Activated T-cell treated with anti-CD3 and anti-CD28 coated beads for 1 hour (primary cell): ENCODE results near the gene PTGDS.

Source experiments
- DNase-seq: peaks from one replicate; pipeline ENCODE4 v3.0.0-alpha.2; 2020; ENCODE audit warnings: low read depth

PTGDS gene

DNA sequence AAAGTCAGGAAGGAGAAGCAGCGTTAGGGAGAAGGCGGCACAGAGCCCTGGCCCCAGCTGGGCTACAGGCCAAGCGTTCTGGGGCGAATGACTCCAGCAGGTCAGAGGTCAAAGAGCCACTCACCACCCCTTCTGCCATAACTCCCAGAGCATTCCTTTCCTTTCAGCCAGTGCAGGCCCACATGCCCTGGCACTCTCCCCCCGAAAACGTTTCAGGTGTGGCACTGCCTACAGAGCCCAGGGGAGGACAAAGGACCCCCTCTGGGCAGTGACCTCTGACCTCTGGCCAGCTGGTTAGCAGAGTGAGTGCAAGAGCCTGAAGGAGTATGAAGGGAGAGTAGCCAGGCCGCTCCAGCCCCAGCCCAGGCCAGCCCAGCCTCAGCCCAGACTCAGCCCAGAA, 45.9 kb downstream of the PTGDS start:
- no peak for DNase-seq

DNA sequence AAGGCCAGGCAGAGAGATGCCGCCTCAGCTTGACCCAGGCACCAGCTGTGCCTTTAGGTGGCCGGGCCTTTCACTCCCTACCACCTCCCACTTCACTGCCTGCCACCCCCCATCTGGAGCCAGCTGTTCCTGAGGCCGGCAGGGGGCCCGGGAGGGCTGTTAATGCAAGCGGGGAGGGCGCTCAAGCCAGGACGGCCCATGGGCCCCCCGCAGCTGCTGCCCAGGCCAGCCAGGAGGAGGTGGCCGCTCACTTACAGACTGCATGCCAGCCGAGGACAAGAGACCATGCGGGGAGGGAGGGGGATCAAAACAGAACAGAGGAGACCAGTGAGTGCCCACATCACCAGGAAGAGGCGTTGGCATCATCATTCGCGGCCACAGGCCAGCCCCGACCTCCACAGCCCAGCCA, 46.3 kb downstream of the PTGDS start:
- DNase-seq = no peak

DNA sequence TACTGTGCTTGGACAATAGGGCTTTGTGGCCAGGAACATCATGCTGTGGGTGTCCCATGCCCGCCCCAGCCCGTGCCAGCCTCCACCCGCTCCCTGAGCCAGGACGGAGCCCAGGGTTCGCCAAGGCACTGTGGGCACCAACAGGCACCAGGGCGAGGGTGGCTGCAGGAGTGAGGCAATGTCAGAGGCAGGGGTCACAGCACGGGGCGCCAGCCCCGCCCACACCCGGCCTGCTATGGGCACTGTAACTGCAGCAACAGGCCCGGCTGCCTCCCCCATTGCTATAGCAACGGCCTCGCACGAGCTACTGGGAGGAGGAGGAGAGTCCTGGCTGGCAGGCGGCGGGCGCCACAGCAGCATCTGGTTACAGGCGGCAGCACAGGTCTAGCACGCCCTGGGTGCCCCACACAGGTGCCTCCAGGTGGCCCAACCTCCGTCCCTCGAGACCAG, 48.2 kb downstream of the PTGDS start:
- DNase-seq = no peak

DNA sequence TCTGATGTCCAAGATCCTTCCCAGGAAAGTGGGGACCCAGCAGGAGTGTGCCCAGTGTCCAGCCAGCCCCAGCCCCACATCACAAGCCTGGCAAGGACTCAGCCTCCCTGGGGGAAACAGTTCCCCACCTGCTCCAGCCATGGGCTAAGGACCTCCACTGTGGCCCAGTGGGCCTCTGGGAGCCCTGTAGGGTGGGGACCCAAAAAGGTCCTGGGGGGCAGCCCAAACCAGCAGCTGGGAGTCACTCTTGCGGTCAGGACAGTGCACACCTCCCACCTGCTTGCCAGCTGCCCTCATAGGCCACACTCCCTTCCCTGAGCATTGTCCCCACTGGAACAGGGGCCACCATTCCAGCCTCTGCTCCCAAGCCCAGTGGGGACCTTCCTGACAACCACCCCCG, 49.1 kb downstream of the PTGDS start:
- DNase-seq = no peak

DNA sequence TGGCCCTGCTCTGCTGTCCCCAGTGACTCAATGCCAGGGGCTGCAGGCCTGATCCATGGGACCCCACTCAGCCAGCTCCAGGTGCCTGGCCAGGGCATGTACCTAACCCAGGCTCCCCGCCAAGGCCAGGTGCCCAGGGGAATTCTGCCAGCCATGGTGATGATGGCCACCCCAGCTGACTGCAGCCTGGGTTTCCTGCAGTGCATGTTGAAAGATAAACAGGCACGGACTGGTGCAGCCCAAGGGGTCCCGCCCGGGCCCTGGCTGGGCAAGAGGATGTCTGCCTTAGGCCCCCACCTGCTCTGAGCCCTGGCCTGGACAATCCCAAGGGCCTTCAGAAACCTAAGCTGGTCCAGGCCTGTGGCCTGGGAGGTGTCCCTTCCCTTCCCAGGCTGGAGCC, 49.5 kb downstream of the PTGDS start:
- no peak for DNase-seq

DNA sequence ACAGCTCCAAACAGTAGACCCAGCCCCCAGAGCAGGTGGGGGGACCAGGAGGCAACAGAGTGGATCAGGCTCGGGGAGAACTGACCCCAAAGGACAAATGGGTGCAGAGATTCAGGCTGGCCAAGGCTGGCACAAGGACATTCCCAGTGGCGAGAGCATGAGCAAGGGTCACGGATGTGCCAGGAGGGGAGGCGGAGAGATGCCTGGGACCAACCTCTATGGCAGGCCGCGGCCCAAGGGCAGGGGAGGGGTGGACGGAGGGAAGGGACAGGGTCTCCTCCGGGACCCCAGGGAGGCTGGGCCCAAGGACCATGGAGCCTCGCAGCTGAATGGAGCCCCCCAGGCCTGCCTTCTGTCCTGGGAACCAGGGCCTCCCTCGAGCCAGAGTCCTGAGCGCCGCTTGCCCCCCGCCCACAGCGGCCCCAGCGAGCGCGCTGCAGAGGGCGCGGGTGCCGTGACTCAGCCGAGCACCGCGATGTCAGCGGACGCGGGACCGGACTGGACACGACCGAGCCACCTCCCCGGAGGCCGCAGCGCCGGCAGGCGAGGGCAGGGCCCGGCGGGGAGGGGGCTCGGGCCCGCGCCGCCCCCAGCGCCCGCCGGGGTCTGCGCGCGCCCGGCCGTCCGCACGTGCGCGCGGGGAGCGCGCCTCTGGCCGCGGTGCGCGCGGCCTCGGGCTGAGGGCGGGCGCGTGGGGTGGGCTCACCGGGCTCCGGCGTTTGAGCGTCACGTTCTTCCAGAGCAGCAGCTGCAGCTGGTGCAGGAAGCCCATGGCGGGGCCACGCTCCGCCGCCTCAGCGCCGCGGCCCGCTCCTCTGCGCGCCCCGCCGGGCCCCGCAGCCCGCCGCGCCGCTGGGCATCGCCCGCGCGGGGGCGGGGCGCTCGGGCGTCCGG, 50.3 kb downstream of the PTGDS start, which contains the start of gene ABCA2:
TSS of gene ABCA2 (minus strand) at position 869 of the 894 bp plus-strand sequence. CDS start at position 772, 97 bp downstream.
- DNase-seq = no peak

DNA sequence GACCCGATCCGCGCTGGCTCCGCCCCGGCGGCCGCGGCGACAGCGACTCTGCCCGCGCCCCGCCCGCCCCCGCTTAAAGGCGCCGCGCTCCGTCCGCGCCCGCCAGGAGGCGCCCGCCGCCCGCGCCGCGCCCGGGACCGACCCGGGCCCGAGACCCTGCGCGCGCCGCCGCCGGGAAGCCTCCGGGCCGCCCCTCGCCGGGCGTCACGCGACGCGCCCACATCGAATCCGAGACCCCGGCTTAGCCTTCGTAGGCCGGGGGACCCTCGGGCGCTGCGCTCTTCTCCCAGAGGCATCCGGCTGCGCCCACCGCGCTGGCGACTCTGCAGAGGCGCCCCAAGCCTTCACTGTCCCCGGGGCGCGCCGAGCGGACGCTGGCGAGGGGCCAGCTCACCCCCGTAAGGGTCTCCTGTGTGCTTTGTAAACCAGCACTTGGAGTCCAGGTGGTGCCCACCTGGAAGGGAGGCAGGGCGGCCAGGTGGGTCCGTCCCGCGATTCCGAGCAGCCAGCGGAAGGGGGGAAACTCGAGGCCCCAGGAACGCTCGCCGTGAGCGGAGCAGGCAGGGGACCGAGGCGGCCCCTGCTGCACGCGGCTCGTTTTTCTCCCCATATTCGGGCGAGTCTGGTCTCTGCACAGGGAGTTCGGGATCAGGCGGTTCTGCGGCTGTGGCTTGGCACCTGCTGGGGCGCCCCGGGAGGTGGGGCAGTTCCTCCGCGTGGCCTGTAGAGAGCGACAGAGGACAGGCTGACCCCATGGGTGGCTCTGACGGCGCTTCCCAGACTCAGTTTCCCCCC, 51.2 kb downstream of the PTGDS start:
- DNase-seq = peak; percentile 52

DNA sequence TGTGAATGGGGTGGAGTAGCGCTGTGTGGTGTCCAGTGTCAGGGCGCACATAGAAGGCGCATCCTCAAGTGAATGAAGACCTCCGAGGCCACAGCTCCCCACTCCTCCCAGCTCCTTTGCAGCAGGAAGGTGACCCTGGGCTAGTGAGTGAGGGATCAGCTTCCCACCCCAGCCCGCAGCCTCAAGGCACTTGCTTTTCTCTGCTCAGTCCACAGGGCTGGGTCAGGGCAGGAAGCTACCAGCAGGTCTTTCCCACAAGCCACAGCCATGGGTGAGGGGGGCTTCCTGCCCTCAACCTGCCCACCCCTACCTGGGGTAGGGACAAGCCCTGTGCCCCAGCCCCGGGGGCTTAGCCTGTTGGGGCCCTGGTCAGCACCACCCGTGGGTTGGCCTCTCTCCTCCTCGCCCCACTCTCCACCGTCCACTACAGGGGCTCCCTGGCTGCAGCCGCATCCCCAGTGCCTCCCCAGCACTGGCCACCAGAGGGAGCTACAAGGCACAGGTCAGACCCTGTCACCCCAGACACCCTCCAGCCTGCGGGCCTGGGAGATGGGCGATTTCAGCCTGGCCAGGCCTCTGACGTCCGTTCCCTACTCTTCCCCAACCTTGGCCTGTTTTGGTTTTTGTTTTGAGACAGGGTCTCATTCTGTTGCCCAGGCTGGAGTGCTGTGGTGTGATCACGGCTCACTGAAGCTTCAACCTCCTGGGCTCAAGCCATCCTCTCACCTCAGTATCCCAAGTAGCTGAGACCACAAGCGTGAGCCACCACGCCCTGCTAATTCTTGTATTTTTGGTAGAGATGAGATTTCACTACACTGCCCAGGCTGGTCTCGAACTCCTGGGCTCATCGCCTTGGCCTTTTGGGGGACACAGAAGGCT, 52.0 kb downstream of the PTGDS start:
- peak; percentile 64 for DNase-seq

DNA sequence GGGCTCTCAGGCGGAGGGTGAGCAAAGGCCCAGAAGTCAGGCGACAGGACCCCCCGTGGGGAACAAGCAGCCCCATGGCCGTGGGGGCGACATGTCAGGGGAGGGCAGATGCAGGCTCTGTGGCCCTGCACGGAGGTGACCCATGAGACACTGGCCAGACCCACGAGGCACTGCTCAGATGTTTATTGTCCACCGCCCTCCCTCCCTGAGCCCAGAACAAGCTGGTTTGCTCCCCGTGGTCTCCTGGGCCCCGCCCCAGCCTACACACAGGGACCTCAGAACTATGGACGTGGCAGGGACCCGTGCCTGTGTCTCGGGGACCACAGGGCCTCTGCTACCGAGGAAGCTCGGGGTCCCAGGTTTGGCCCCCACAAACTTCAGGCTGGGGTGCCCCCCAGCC, 52.7 kb downstream of the PTGDS start:
- DNase-seq = no peak

DNA sequence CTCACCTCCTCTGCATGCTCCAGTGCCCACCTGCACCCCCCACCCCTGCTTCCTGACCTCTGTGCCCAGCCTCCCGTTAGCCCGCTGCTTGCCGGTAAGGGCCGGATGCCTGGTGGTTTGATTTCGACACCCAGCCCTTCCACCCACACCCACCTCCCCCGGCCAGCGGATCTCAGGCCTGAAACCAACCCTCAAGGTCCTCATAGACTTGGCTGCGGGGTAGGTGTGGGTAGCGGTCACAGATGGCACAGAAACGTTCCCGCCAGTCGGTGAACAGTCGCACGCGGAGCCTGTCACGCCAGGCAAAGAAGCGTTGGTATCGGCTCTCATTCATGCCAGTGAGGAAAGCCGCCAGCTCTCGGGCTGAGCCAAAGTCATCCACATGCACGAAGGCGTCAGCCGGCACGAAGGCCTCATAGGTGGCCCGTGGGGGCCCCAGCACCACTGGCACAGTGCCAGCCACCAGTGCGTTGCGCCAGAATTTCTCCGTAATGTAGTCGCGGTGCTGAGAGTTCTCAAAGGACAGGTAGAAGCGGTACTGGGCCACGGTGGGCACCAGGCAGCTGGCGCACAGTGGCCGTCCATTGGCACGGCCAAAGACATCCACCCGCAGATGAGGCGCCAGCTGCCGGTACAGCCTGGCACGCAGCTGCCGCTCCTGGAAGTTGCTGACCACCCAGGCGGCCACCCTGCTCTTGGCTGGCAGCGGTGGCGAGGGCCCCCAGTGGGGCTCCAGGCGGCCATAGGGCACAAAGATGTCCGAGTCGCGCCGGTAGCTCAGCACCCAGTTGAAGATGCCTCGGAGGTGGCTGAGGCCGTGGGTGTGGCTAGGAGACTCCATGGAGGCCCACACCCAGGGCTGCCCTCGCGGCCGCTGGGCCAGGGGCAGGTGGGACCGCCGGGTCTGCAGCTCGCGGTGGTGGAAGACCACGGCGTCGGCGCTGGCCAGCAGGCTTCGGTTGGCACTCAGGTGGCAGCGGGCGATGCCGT, 53.5 kb downstream of the PTGDS start:
- peak; percentile 17 for DNase-seq
